ENCODE measurements around the gene PTPRJ. TPM values are rescaled to one million over a fixed set of nuclear protein-coding genes. Genes with fewer than 3 reads are reported as not detected.

Gene PTPRJ
- total and polyA plus RNA-seq, 8 donors, result 12.6 to 63.5 (median 16.6) TPM

GRCh38 chr11:48011798-48012391, 31.5 kb downstream of the PTPRJ start:
- Histone ChIP-seq H3K27ac (peak overlapping the region in 1 of 2 donors; percentile 75), H3K9me3 (no peaks in the 10 kb centered on the region), H3K4me1 (peaks cover 7 to 100% of the 10 kb centered on the region in 2 donors), H3K4me3 (no peak overlapping the region), H3K27me3 (no peaks in the 10 kb centered on the region), H3K36me3 (no peaks in the 10 kb centered on the region)
- intact Hi-C loops (cut with DNase I), result no loop called here
- DNase-seq (no peak), ATAC-seq (no peak)
- no peak for TF ChIP-seq CTCF (IDR thresholded peaks at IDR 0.05)

GRCh38 chr11:48013269-48013901, 33.0 kb downstream of the PTPRJ start:
- ATAC-seq (peak; percentile 61), DNase-seq (peak in 1 of 4 donors; percentile 83)
- Histone ChIP-seq H3K4me3 (no peak overlapping the region), H3K27me3 (no peaks in the 10 kb centered on the region), H3K27ac (peak overlapping the region in 1 of 2 donors; percentile 75), H3K36me3 (no peaks in the 10 kb centered on the region), H3K9me3 (no peaks in the 10 kb centered on the region), H3K4me1 (peaks cover 11 to 100% of the 10 kb centered on the region in 2 donors)
- intact Hi-C loops (cut with DNase I), result no loop called here
- no peak for TF ChIP-seq CTCF (IDR thresholded peaks at IDR 0.05)

- Histone ChIP-seq H3K27me3 (no peaks in the 10 kb centered on the region), H3K4me1 (peaks cover 19 to 100% of the 10 kb centered on the region in 2 donors), H3K36me3 (no peaks in the 10 kb centered on the region), H3K4me3 (no peak overlapping the region), H3K9me3 (no peaks in the 10 kb centered on the region), H3K27ac (peak overlapping the region in 1 of 2 donors; percentile 75)
- intact Hi-C loops (cut with DNase I), result no loop called here
- no peak for TF ChIP-seq CTCF (IDR thresholded peaks at IDR 0.05)
- no peak for DNase-seq
- no peak for ATAC-seq
Observed at GRCh38 chr11:48014917-48015316, 34.6 kb downstream of the PTPRJ start.

GRCh38 chr11:48017105-48017830, 36.9 kb downstream of the PTPRJ start:
- intact Hi-C loops (cut with DNase I), result no loop called here
- TF ChIP-seq CTCF (IDR thresholded peaks at IDR 0.05), result no peak
- peak overlapping the region in 1 of 2 donors; percentile 82 for H3K27ac ChIP-seq
- no peaks in the 10 kb centered on the region for H3K27me3 ChIP-seq
- DNase-seq, result no peak
- H3K4me1 ChIP-seq, result peaks cover 19 to 99% of the 10 kb centered on the region in 2 donors
- no peaks in the 10 kb centered on the region for H3K36me3 ChIP-seq
- ATAC-seq, result no peak
- no peaks in the 10 kb centered on the region for H3K9me3 ChIP-seq
- no peak overlapping the region for H3K4me3 ChIP-seq
